Mesendoderm (in vitro differentiated cells): Measurements from ENCODE around the gene FGD5.
"Not testable (repeated sequence)": the region's sequence is repeated elsewhere in the genome, so short reads cannot be mapped to it uniquely, and the experiment has no call there.

Experiments used
- DNase-seq: peaks from one replicate; pipeline ENCODE4 v3.0.0; 2013
- H2AK5ac ChIP-seq: 2 replicates; pipeline ENCODE4 v1.6.1; 2013; ENCODE audit warnings: low read length, inconsistent platforms
- H2BK120ac ChIP-seq: 2 replicates; pipeline ENCODE4 v1.6.1; 2013; ENCODE audit warnings: low read depth, mild to moderate bottlenecking, low read length, moderate library complexity, mixed read lengths
- H2BK15ac ChIP-seq: replicated peaks from 2 replicates; pipeline ENCODE4 v1.6.1; 2013; ENCODE audit warnings: low read depth, mild to moderate bottlenecking, moderate library complexity
- H2BK5ac ChIP-seq: 2 replicates; pipeline ENCODE4 v1.6.1; 2013; ENCODE audit warnings: low read length, inconsistent platforms
- H3K18ac ChIP-seq: 2 replicates; pipeline ENCODE4 v1.6.1; 2013; ENCODE audit warnings: mild to moderate bottlenecking, low read length, mixed read lengths
- H3K23ac ChIP-seq: one replicate; pipeline ENCODE4 v1.6.1; 2013; ENCODE audit warnings: low read length
- H3K27ac ChIP-seq: 2 replicates; pipeline ENCODE4 v1.5.1; 2013; ENCODE audit warnings: low read depth, mild to moderate bottlenecking, inconsistent platforms, low read length, moderate library complexity
- H3K27me3 ChIP-seq: 2 replicates; pipeline ENCODE4 v1.6.1; 2013; ENCODE audit warnings: low read length, control low read depth, mild to moderate bottlenecking, inconsistent platforms; ENCODE audit not compliant: insufficient read depth, poor library complexity
- H3K36me3 ChIP-seq: 2 replicates; pipeline ENCODE4 v1.6.1; 2013; ENCODE audit warnings: low read length, inconsistent platforms; ENCODE audit not compliant: control insufficient read depth, insufficient read depth
- H3K4ac ChIP-seq: one replicate; pipeline ENCODE4 v1.6.1; 2013; ENCODE audit warnings: low read depth, mild to moderate bottlenecking, low read length, moderate library complexity
- H3K4me1 ChIP-seq: 2 replicates; pipeline ENCODE4 v1.6.1; 2013; ENCODE audit warnings: low read depth, low read length, inconsistent platforms; ENCODE audit not compliant: control insufficient read depth
- H3K4me2 ChIP-seq: 2 replicates; pipeline ENCODE4 v1.6.1; 2013; ENCODE audit warnings: low read length
- H3K4me3 ChIP-seq: 2 replicates; pipeline ENCODE4 v1.5.1; 2013; ENCODE audit warnings: mild to moderate bottlenecking, low read length
- H3K56ac ChIP-seq: one replicate; pipeline ENCODE4 v1.6.1; 2013; ENCODE audit warnings: low read length
- H3K79me1 ChIP-seq: 2 replicates; pipeline ENCODE4 v1.6.1; 2013; ENCODE audit warnings: low read length, inconsistent platforms
- H3K79me2 ChIP-seq: 2 replicates; pipeline ENCODE4 v1.6.1; 2013; ENCODE audit warnings: mild to moderate bottlenecking, low read length; ENCODE audit not compliant: control insufficient read depth, insufficient read depth
- H3K9ac ChIP-seq: 2 replicates; pipeline ENCODE4 v1.6.1; 2013; ENCODE audit warnings: low read length, inconsistent platforms
- H4K5ac ChIP-seq: one replicate; pipeline ENCODE4 v1.6.1; 2013; ENCODE audit warnings: low read length
- H4K8ac ChIP-seq: one replicate; pipeline ENCODE4 v1.6.1; 2013; ENCODE audit warnings: low read depth, mild to moderate bottlenecking, control low read depth, low read length, moderate library complexity
- WGBS: extraction: QIAGEN DNeasy Blood & Tissue Kit; methylation state at CpG from one replicate; pipeline ENCODE4 v1.1.7; 2013; ENCODE audit warnings: low lambda C conversion rate, missing lambda C conversion rate; ENCODE audit not compliant: insufficient coverage; ENCODE audit errors: extremely low coverage; 5-methylcytosine and 5-hydroxymethylcytosine counted together

FGD5 gene

DNA sequence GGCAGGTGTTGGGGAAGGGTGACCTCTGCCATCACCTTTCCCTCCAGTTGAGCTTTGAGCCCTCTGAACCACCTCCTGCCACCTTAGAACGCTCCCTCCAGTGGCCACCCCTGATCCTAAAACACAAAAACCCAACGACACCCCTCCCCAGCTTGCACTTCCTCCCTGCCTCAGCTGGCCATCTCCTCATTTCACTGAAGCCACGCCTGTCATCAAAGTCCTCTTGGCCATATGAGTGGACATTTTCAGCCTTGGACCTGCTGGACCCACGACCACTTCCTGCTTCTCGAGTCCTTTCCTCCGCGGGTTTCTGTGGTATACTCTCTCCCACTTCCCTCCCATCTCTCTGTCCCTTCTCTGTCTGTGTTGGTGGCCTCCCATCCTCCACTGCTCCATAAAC is 80.2 kb downstream of the FGD5 start:
- Histone ChIP-seq H3K4me2 (no peak overlapping the region), H2BK15ac (no peak overlapping the region), H3K4me1 (no peaks in the 10 kb centered on the region), H3K36me3 (no peaks in the 10 kb centered on the region), H3K79me1 (no peaks in the 10 kb centered on the region), H3K23ac (no peak overlapping the region), H4K5ac (no peak overlapping the region), H4K8ac (no peak overlapping the region), H3K79me2 (no peaks in the 10 kb centered on the region), H3K4me3 (no peak overlapping the region), H3K9ac (no peak overlapping the region), H2BK120ac (no peak overlapping the region), H3K27ac (no peak overlapping the region), H3K56ac (no peak overlapping the region), H3K27me3 (no peaks in the 10 kb centered on the region), H3K18ac (no peak overlapping the region), H2AK5ac (no peak overlapping the region), H3K4ac (no peak overlapping the region), H2BK5ac (no peak overlapping the region)
- no CpG with 5 or more reads among the region's 7 CpGs for WGBS
- DNase-seq: no peak

DNA sequence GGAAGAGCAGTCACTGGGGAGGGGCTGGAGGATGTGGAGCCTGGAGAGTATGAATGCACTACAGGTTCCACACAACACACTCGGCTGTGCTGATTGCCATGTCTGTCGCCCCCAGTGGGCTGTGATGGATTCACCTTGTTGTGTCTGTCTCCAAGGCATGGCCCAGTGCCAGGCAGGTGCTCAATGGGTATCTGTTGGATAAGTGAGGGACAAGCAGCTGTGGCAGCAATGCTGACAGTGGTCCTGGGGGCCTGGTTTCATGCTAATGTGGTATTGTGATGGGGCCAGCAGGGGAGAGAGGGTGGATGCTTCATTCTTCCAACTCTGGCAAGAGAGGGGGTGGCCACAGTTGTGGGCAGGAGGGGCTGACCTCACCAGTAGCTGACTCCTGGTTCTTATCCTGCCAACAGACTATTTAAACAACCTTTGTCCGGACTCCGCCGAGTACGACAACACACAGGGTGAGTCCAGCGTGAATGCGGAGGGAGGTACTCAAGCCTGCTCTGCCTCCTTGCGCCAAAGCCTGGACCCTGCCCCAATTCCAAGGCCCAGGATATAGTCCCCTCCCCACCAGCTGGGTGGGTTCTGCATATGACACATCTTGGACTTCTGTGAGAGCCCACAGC is 81.3 kb downstream of the FGD5 start:
- DNase-seq: peak; percentile 60

DNA sequence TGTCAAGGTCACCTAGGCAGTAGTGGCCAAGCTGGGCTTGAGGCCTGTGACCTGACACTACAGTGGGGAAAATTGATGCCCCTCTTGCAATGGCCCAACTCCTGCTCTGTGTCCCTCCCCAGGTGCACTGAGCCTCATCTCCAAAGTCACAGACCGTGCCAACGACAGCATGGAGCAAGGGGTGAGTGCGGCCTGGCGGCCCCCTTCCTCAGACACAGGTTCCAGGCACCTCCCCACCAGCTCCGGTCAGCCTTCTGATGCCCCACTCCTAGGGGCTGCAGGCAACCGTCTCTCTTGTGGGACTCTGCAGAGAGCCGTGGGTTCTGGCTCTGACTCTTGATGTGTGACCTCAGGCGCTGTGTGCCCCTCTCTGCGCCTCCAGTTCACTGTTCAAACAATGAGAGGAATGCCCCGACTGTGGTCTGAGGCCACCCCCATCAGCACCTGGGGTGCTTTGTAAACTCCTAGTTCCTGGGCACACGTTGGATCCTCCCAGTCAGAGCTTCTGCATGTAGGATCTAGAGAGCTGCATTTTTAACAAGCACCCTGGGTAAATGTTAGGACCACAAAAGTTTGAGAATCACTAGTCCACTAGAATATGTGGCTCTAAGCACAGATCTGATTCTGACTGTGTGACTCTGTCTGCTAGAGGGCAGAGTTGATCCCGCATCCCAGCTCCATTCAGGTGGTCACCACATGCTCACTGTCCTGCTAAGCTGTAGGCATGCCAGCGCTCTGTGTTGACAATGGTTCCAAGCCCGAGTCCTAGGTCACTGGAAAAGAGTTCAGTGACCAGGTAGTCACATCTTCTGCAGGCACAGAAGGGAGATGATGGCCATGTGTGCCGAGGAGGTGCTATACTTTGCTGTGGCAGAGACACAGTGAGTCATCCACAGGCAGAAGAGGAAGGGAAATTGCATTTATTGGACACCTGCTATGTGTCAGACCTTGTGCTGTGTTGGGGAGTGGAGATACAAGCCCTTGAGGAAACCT is 82.4 kb downstream of the FGD5 start:
- H3K79me1 ChIP-seq: no peaks in the 10 kb centered on the region
- no peak overlapping the region for H3K9ac ChIP-seq
- no peak for DNase-seq
- H4K8ac ChIP-seq: no peak overlapping the region
- no peak overlapping the region for H3K18ac ChIP-seq
- H3K4ac ChIP-seq: no peak overlapping the region
- H2BK120ac ChIP-seq: no peak overlapping the region
- no peaks in the 10 kb centered on the region for H3K36me3 ChIP-seq
- no peaks in the 10 kb centered on the region for H3K79me2 ChIP-seq
- H3K27ac ChIP-seq: no peak overlapping the region
- no CpG with 5 or more reads among the region's 15 CpGs for WGBS
- H3K4me2 ChIP-seq: no peak overlapping the region
- no peaks in the 10 kb centered on the region for H3K4me1 ChIP-seq
- no peak overlapping the region for H4K5ac ChIP-seq
- no peak overlapping the region for H3K4me3 ChIP-seq
- no peak overlapping the region for H3K23ac ChIP-seq
- H2AK5ac ChIP-seq: no peak overlapping the region
- H3K56ac ChIP-seq: no peak overlapping the region
- H2BK5ac ChIP-seq: no peak overlapping the region
- no peak overlapping the region for H2BK15ac ChIP-seq
- H3K27me3 ChIP-seq: no peaks in the 10 kb centered on the region

More for the DNA sequence above, 81.3 kb downstream of the FGD5 start:
- Histone ChIP-seq H3K18ac (no peak overlapping the region), H4K8ac (no peak overlapping the region), H3K27ac (no peak overlapping the region), H3K36me3 (no peaks in the 10 kb centered on the region), H3K23ac (no peak overlapping the region), H3K4me2 (no peak overlapping the region), H4K5ac (no peak overlapping the region), H3K27me3 (no peaks in the 10 kb centered on the region), H2BK15ac (no peak overlapping the region), H2AK5ac (no peak overlapping the region), H2BK5ac (no peak overlapping the region), H3K4me1 (no peaks in the 10 kb centered on the region), H3K79me1 (no peaks in the 10 kb centered on the region), H3K56ac (no peak overlapping the region), H3K79me2 (no peaks in the 10 kb centered on the region), H3K9ac (no peak overlapping the region), H3K4ac (no peak overlapping the region), H2BK120ac (no peak overlapping the region), H3K4me3 (no peak overlapping the region)
- no CpG with 5 or more reads among the region's 9 CpGs for WGBS

DNA sequence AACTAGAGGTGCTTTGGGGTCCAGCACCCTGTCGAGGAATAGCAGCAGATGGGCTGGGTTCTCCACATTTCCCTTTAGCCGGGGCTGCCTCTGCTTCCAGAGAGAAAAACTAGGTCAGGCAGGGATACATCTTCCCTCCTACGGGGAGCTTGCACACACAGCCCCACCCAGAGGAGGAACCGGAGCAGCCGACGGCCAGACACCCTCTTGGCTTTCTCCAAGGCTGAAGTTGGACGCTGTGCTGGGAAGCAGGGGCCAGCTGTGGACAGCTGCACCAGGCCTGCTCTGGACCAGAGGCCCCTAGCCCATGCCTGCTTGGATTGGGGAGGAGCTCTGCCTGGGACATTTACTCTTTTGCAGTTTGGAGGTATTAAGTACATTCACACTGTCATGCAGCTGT is 84.0 kb downstream of the FGD5 start:
- Histone ChIP-seq H2AK5ac (no peak overlapping the region), H3K56ac (no peak overlapping the region), H3K79me2 (no peaks in the 10 kb centered on the region), H2BK120ac (no peak overlapping the region), H3K4me1 (no peaks in the 10 kb centered on the region), H3K27me3 (no peaks in the 10 kb centered on the region), H3K79me1 (no peaks in the 10 kb centered on the region), H2BK15ac (no peak overlapping the region), H3K4ac (no peak overlapping the region), H3K18ac (no peak overlapping the region), H4K8ac (no peak overlapping the region), H3K9ac (no peak overlapping the region), H4K5ac (no peak overlapping the region), H2BK5ac (no peak overlapping the region), H3K4me3 (no peak overlapping the region), H3K36me3 (no peaks in the 10 kb centered on the region), H3K4me2 (no peak overlapping the region), H3K23ac (no peak overlapping the region), H3K27ac (no peak overlapping the region)
- no peak for DNase-seq
- WGBS: no CpG with 5 or more reads among the region's 7 CpGs

DNA sequence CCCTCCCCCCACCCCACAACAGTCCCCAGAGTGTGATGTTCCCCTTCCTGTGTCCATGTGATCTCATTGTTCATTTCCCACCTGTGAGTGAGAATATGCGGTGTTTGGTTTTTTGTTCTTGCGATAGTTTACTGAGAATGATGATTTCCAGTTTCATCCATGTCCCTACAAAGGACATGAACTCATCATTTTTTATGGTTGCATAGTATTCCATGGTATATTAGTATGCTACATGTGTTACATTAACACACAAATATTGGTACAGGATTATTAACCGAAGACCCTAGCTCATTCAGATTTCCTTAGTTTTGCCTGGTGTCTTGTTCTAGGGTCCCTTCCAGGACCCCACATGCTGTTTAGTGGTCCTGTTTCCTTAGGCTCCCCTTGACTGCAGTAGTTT is 84.7 kb downstream of the FGD5 start:
- H2AK5ac ChIP-seq, H2BK5ac ChIP-seq, H3K4me3 ChIP-seq, H3K27me3 ChIP-seq, H3K4me1 ChIP-seq, H4K5ac ChIP-seq, H3K18ac ChIP-seq, H3K27ac ChIP-seq, H3K4me2 ChIP-seq, H2BK15ac ChIP-seq, H3K36me3 ChIP-seq, H3K4ac ChIP-seq, H3K9ac ChIP-seq, H3K56ac ChIP-seq, DNase-seq, H4K8ac ChIP-seq, H3K23ac ChIP-seq, H3K79me1 ChIP-seq, H2BK120ac ChIP-seq, H3K79me2 ChIP-seq: not testable (repeated sequence)
- WGBS: no CpG with 5 or more reads among the region's 3 CpGs
